Neutrophil (primary cell): Measurements from ENCODE around the gene EMILIN1.

ENCODE experiments used
- H3K27ac ChIP-seq: fragments of 200-600 bp; sonication (generic); 2 replicates; pipeline ENCODE4 v1.5.1; 2016; ENCODE audit warnings: mild to moderate bottlenecking, moderate library complexity
- H3K27me3 ChIP-seq: fragments of 200-600 bp; sonication (generic); 2 replicates; pipeline ENCODE4 v1.6.0; 2016; ENCODE audit warnings: mild to moderate bottlenecking
- H3K36me3 ChIP-seq: fragments of 200-600 bp; sonication (generic); 2 replicates; pipeline ENCODE4 v1.5.1; 2017
- H3K4me1 ChIP-seq, 2 experiments: fragments of 200-600 bp in 1 of 2; sonication (generic) in 1 of 2; 1 replicate in 1 of 2; 2 replicates in 1 of 2; pipeline versions ENCODE4 v1.5.1 to v1.6.1; 2013 to 2016; ENCODE audit warnings: low read depth in 1 of 2, low read length in 1 of 2, mild to moderate bottlenecking in 1 of 2, moderate library complexity in 1 of 2; ENCODE audit not compliant: control insufficient read depth in 1 of 2, insufficient read depth in 1 of 2
- H3K4me3 ChIP-seq, 2 experiments: fragments of 200-600 bp in 1 of 2; sonication (generic) in 1 of 2; 1 replicate in 1 of 2; 2 replicates in 1 of 2; pipeline ENCODE4 v1.5.1; 2013 to 2016; ENCODE audit warnings: low read depth in 1 of 2, low read length in 1 of 2, mild to moderate bottlenecking in 1 of 2, moderate library complexity in 1 of 2
- H3K9me3 ChIP-seq: fragments of 200-600 bp; sonication (generic); 2 replicates; pipeline ENCODE4 v1.5.1; 2016
- TF ChIP-seq, protein P1 (sequence below): fragments of 200-600 bp; sonication (generic); IDR thresholded peaks from 2 replicates; pipeline ENCODE4 v1.5.1; 2016; ENCODE audit warnings: antibody characterized with exemption

EMILIN1 gene

DNA sequence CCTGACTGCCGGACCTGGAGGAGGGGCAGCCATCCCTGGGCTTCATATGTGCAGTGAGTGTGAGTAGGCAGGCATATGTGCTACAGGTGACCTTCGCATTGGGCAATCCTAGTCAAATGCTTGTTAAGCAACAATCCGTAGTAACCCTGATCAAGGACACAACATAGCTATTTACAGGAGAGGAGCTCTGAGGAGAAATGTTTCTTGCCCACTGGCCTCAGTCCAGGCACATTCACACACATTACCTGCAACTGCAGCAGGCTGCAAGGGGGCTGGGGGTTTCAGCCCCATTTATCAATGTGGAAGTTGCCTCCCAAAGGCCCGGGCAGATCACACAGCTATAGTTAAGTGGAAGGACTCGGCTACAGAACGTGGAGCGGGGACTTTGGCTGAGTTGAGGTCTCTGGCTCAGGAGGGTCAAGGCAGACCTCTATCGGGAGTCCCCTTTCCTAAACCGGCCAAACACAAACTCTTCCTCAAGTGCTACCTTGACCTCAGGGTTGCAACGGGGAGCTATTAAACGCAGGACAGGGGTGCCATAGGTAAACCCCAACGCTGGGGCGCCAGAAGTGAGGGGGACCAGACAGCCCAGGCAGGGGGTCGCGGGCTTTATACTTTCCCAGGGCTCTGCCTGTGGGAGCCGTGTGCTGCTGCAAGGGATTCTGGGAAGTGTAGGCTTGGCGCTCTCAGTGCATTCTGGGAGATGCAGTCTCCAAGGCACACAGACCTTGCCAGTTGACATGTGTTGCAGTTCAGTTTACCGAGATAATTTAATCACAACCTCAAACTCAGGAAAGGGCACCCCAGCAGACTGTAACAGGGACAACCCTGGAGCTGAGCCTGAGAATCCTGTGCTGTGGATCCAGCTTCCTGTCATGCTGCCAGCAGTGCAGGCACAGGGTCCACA is 17.6 kb downstream of the EMILIN1 start:
- no peak overlapping the region for H3K27ac ChIP-seq
- H3K4me3 ChIP-seq, result peak overlapping the region; percentile 45 to 47
- H3K4me1 ChIP-seq, result peaks cover 11 to 12% of the 10 kb centered on the region in 2 experiments
- H3K27me3 ChIP-seq, result no peaks in the 10 kb centered on the region
- no peaks in the 10 kb centered on the region for H3K9me3 ChIP-seq
- TF ChIP-seq, protein P1, sequence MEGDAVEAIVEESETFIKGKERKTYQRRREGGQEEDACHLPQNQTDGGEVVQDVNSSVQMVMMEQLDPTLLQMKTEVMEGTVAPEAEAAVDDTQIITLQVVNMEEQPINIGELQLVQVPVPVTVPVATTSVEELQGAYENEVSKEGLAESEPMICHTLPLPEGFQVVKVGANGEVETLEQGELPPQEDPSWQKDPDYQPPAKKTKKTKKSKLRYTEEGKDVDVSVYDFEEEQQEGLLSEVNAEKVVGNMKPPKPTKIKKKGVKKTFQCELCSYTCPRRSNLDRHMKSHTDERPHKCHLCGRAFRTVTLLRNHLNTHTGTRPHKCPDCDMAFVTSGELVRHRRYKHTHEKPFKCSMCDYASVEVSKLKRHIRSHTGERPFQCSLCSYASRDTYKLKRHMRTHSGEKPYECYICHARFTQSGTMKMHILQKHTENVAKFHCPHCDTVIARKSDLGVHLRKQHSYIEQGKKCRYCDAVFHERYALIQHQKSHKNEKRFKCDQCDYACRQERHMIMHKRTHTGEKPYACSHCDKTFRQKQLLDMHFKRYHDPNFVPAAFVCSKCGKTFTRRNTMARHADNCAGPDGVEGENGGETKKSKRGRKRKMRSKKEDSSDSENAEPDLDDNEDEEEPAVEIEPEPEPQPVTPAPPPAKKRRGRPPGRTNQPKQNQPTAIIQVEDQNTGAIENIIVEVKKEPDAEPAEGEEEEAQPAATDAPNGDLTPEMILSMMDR, result no peak
- H3K36me3 ChIP-seq, result no peaks in the 10 kb centered on the region

DNA sequence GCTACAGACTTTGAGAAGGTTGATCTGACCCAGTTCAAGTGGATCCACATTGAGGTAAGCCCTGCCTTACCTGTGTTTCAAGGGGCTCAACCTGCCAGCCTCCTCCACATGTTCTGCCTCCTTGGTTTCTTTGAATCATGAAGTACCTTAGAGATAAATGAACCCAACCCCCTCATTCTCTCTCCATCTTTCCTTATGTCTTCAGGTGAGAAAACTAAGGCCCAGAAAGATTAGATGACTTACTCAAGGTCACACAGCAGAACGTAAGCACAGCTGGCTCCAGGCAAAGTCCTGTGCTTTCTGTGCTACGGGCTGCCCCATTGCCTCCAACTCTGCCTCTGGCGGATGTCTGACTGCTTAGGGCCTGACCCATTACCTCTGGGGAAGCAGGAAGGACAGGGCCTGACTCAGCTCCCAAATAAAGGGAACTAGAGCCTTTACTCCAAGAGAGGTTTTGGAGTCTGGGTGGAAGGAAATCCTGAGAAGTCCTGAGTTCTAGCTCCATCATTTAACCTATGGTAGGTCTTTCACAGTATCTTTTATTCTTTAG is 18.4 kb downstream of the EMILIN1 start:
- H3K27ac ChIP-seq, result peak overlapping the region; percentile 17
- peaks cover 11 to 12% of the 10 kb centered on the region in 2 experiments for H3K4me1 ChIP-seq
- no peak overlapping the region for H3K4me3 ChIP-seq
- TF ChIP-seq, protein P1, result no peak
- no peaks in the 10 kb centered on the region for H3K9me3 ChIP-seq
- H3K27me3 ChIP-seq, result no peaks in the 10 kb centered on the region
- H3K36me3 ChIP-seq, result no peaks in the 10 kb centered on the region

DNA sequence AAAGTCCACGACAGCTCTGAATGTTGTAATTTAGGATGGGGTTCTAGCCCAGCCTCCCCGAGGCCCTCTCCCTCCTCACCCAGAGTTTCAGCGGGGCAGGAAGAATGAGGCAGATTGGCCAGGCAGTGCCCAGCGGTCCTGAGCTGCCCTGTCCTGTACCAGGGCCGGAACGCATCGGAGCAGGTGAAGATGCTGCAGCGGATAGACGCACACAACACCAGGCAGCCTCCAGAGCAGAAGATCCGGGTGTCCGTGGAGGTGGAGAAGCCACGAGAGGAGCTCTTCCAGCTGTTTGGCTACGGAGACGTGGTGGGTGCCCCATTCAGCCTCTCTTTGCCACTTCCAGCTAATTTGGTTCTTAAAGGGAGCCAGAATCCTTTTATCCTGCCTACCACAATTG is 18.9 kb downstream of the EMILIN1 start:
- H3K27ac ChIP-seq, result no peak overlapping the region
- H3K27me3 ChIP-seq, result no peaks in the 10 kb centered on the region
- no peak overlapping the region for H3K4me3 ChIP-seq
- no peaks in the 10 kb centered on the region for H3K9me3 ChIP-seq
- no peaks in the 10 kb centered on the region for H3K36me3 ChIP-seq
- TF ChIP-seq, protein P1, result no peak
- peaks cover 11 to 12% of the 10 kb centered on the region in 2 experiments for H3K4me1 ChIP-seq

DNA sequence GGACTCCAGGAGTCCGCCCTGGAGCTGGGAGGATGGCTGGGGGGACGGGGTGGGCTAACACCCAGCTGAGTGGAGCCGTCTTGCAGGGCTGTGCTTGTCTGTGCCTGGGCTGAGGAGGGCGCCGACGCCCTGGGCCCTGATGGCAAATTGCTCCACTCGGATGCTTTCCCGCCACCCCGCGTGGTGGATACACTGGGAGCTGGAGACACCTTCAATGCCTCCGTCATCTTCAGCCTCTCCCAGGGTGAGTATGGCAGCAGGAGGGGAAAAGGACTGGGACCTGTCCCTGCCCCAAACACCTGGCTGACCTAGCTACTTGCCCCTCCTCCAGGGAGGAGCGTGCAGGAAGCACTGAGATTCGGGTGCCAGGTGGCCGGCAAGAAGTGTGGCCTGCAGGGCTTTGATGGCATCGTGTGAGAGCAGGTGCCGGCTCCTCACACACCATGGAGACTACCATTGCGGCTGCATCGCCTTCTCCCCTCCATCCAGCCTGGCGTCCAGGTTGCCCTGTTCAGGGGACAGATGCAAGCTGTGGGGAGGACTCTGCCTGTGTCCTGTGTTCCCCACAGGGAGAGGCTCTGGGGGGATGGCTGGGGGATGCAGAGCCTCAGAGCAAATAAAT is 21.0 kb downstream of the EMILIN1 start:
- Histone ChIP-seq H3K9me3 (no peaks in the 10 kb centered on the region), H3K27ac (no peak overlapping the region), H3K4me1 (peaks cover 11 to 12% of the 10 kb centered on the region in 2 experiments), H3K4me3 (no peak overlapping the region), H3K36me3 (no peaks in the 10 kb centered on the region), H3K27me3 (no peaks in the 10 kb centered on the region)
- TF ChIP-seq, protein P1, result no peak

DNA sequence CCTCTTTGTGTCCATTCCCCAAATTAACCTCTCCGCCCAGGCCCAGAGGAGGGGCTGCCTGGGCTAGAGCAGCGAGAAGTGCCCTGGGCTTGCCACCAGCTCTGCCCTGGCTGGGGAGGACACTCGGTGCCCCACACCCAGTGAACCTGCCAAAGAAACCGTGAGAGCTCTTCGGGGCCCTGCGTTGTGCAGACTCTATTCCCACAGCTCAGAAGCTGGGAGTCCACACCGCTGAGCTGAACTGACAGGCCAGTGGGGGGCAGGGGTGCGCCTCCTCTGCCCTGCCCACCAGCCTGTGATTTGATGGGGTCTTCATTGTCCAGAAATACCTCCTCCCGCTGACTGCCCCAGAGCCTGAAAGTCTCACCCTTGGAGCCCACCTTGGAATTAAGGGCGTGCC is 21.6 kb downstream of the EMILIN1 start:
- TF ChIP-seq, protein P1, result no peak
- H3K9me3 ChIP-seq, result no peaks in the 10 kb centered on the region
- H3K4me1 ChIP-seq, result peaks cover 11 to 12% of the 10 kb centered on the region in 2 experiments
- H3K4me3 ChIP-seq, result no peak overlapping the region
- H3K36me3 ChIP-seq, result no peaks in the 10 kb centered on the region
- no peak overlapping the region for H3K27ac ChIP-seq
- no peaks in the 10 kb centered on the region for H3K27me3 ChIP-seq
